ENCODE results near the gene CDH2.

DNA sequence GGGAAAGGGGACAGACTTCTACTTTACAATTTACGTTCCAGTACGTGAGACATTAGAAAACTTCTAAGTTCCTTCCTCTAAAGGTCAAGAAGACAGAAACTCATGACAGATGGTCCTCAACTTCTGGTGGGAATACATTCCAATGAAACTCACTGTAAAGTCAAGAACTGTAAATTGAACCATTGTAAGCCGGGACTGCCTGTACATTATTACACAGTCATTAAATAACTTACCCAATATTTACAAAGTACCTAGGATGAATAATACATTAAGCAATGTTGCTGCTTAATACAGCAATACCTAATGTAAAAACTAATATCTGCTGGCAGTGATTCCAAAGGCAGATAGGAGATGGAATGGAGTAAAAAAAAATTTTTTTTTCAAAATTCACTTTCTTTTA, 51.9 kb downstream of the CDH2 start:
- TF ChIP-seq CTCF (IDR thresholded peaks at IDR 0.05) (no peak), POLR2A (IDR thresholded peaks at IDR 0.05) (no peak)

All from suprapubic skin (tissue), 3 donors.